ENCODE measurements around the gene RBBP8NL.

RBBP8NL gene

DNA sequence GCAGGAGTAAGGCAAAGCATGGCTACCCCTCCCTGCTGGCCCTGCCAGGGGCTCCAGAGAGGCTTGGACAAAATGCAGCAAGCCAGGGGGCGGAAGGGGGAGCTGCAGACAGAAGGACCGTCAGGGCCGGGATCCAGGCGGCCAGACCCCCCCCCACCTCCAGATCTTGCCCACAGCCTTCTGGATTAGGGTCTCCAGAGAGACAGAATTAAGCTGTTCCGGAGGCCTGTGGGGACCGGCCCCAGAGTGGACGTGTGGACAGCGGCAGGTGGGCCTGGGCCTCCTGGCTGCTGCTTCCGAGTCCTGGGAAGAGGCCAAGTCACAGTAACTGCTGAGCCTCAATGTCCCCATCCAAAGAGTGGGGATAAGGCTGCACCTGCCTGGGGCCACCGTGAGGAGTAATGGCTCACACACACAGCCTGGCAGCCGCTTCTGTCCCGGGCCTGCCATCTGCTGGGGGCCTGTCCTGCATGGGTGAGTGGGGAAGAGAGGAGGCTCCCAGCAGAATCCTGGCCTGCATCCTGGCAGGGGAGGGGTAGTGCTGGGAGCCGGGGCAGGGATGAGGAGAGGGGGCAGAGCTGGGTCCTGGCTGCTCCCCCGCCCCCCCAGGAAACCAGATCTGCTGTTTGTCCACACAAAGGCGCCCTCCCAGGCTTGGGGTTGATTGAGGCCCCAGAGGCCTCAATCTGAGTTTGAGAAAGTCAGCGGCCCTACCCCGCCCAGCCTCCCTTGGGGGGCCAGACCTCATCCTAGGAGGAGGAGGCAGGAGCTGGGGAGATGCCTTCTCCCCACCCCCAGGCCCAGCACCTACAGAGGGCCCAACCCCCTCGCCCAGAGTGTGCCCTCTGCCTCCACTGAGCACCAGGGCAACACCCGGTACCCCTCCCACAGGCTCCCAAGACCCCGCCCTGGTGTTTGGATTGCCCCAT lies 64.1 kb downstream of the RBBP8NL start:
- DNase-seq (ENCODE audit: low read depth in 2 of 2) = no peak

DNA sequence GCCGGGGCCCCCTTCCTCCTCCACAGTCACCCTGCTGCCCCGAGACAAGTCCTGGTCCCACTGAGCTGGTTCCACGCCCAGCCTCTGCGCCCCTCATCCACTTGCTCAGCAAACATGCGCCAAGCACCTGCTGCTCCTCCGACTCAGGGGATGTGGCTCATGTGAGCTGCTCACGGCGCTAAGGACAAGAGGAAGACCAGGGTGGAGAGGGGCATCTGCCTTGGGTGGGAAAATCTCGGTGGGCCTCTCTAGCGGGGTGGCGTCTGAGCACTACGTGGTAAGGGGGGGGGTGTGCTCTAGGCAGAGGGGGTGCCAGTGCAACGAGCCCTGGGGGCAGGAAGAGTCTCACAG lies 64.8 kb downstream of the RBBP8NL start:
- DNase-seq (ENCODE audit: low read depth in 2 of 2) = no peak

DNA sequence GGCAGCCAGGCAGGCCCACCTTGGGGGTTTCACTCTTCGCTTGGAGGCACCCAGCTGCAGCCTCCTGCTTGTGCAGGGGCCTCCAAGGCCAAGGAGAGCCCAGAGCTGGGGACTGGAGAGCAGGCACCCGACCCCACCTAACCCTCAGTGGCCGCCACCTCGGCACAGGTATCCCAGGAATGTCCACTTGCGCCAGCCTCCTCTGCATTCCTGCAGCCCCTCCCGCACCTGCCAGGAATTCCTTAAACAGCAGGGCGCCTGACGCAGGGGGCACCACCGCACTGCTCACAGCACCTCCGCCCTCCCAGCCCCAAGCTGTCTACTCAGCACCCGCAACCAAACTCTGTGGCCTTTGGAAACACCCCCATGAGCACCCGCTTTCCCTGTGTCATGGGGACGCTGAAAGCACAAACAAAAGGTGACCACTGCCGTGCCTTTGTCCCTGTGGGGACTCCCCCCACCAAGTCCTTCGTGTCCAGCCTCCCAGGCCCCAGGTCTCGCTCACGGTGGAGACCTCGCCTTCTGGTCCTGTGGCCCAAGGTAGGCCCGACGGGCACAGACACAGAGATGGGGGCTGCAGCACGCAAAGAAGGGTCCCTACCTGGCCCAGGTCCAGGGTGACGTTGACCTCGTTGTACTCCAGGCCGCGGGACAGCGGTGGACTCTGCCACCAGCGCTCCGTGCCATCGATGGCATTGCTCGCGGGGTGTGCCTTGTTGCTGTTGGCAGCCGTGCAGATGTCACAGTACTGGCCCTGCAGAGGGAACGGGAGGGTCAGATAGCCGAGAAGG lies 65.3 kb downstream of the RBBP8NL start:
- no peak for DNase-seq (ENCODE audit: low read depth in 2 of 2)

DNA sequence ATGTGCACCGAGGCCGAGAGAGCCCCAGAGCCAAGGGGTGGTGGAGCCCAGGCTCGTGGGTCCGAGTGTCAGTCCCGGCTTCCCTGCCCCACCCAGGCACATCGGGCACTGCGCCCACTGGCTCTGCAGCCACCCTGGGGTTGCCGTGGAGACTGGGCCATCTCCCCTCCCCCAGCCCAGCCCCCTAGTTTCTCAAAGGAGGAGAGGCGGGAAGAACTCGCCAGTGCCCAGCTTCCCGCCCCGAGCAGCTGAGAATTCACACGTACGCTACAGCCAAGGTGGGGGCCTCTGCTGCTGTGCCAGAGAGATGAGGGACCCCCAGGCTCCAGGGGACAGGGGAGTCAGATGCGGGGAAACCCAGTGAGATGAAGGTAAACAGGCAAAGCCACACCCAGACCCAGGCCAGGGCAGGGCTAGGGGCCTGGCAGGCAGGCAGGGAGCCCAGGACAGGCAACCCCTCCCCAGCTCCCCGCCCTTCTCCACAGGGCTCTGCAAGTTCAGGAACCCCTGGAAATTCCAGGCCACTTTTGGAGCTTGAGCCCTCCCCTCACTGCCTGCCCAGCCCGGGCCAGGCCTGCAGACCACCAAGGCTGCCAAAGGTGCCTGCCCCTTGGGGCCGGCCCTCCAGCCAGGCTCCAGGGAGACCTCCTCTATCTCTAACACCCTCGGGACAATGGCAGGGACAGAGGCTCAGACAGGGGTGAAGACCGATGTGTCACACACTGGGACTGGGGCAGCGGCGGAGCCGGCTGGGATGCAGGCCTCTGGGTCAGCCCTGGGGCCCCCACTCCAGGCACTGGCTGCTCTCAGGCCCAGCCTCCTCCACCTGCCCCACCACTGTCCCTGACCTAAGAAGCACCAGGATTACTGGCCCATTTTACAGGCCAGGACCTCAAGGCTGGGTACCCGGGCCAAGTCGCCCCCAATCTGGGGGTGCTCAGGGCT lies 66.2 kb downstream of the RBBP8NL start:
- DNase-seq (ENCODE audit: low read depth in 2 of 2) = no peak
